CD4-positive, alpha-beta T cell (primary cell): ENCODE measurements around the gene DIP2C. TPM values are rescaled to one million over a fixed set of nuclear protein-coding genes. Genes with fewer than 3 reads are reported as not detected.

ENCODE experiments used
- ATAC-seq: fragments of 200-7000 bp; cut with Tn5 transposase; one replicate; pipeline ENCODE4 v1.10.0; 2022; ENCODE audit warnings: mild to moderate bottlenecking; ENCODE audit not compliant: poor library complexity
- CTCF ChIA-PET: fragments of 350-600 bp; sonication (Branson Sonifier 250); formaldehyde crosslinking; loops from one replicate; lab custom pipeline; 2021; ENCODE audit warnings: antibody characterized with exemption, inconsistent platforms; lab: Charles Lee
- POLR2A ChIA-PET: fragments of 350-600 bp; sonication (Branson Sonifier 250); formaldehyde crosslinking; loops from one replicate; lab custom pipeline; 2021; ENCODE audit warnings: antibody characterized with exemption, inconsistent platforms; lab: Charles Lee
- DNase-seq, 14 experiments: peaks; one replicate each; pipeline ENCODE4 v3.0.0-alpha.2; 2013 to 2020; ENCODE audit warnings: mixed read lengths in 2 of 14
- H3K27ac ChIP-seq, 2 donors: one replicate each; pipeline versions ENCODE4 v1.5.1 to v1.7.0; 2013; ENCODE audit warnings: low read length in 2 of 2, low read depth in 1 of 2, mild to moderate bottlenecking in 1 of 2
- H3K27me3 ChIP-seq, 2 experiments: 1 replicate in 1 of 2; 2 replicates in 1 of 2; pipeline versions ENCODE4 v1.6.1 to v1.7.0; 2013; ENCODE audit warnings: low read length in 2 of 2, control low read depth in 1 of 2, mild to moderate bottlenecking in 1 of 2, moderate library complexity in 1 of 2; ENCODE audit not compliant: insufficient read depth in 2 of 2, control insufficient read depth in 1 of 2
- H3K36me3 ChIP-seq: one replicate; pipeline ENCODE4 v1.6.1; 2013; ENCODE audit warnings: low read length, control low read depth; ENCODE audit not compliant: insufficient read depth
- H3K4me1 ChIP-seq: one replicate; pipeline ENCODE4 v1.6.1; 2013; ENCODE audit warnings: low read length, control low read depth; ENCODE audit not compliant: insufficient read depth
- H3K4me3 ChIP-seq: one replicate; pipeline ENCODE4 v1.5.1; 2013; ENCODE audit warnings: mild to moderate bottlenecking, low read length, moderate library complexity
- H3K9me3 ChIP-seq, 2 experiments: 1 replicate in 1 of 2; 2 replicates in 1 of 2; pipeline versions ENCODE4 v1.6.1 to v1.7.0; 2013; ENCODE audit warnings: low read length in 2 of 2, mild to moderate bottlenecking in 2 of 2, control low read depth in 1 of 2, moderate library complexity in 1 of 2; ENCODE audit not compliant: control insufficient read depth in 1 of 2, insufficient read depth in 1 of 2
- H3K27ac Mint-ChIP-seq: one replicate; pipeline ENCODE4 v1.8.0; 2020; ENCODE audit warnings: mixed read lengths
- H3K27me3 Mint-ChIP-seq: one replicate; pipeline ENCODE4 v1.8.0; 2021; ENCODE audit warnings: mixed read lengths
- H3K36me3 Mint-ChIP-seq: one replicate; pipeline ENCODE4 v1.8.0; 2021; ENCODE audit warnings: low read depth, mixed read lengths
- H3K4me1 Mint-ChIP-seq: one replicate; pipeline ENCODE4 v1.8.0; 2021; ENCODE audit warnings: low read depth, mixed read lengths
- H3K4me3 Mint-ChIP-seq: one replicate; pipeline ENCODE4 v1.8.0; 2020; ENCODE audit warnings: mild to moderate bottlenecking, mixed read lengths
- H3K9me3 Mint-ChIP-seq: one replicate; pipeline ENCODE4 v1.8.0; 2020; ENCODE audit warnings: mixed read lengths
- intact Hi-C, 2 experiments: fragments of 100-400 bp; cut with DNase I in 1 of 2; cut with micrococcal nuclease in 1 of 2; formaldehyde crosslinking; loops; one replicate each; pipeline versions ENCODE4 v1.15.1 to v1.9.0; 2023 to 2025; cut with DNase I, micrococcal nuclease
- total RNA-seq, 174 experiments: library from RNA in 2 of 174; stranded (reverse) in 2 of 174; gene quantifications; one replicate each; pipeline ENCODE4 v1.2.3 and lab custom pipeline; 2021 to 2026
- TF ChIP-seq, protein P1 (sequence below): fragments of 200-600 bp; IDR thresholded peaks from one replicate; pipeline ENCODE4 v1.8.0; 2022; ENCODE audit warnings: antibody characterized with exemption, mild to moderate bottlenecking

The DIP2C gene
- total RNA-seq, 2 experiments from 2014 or later, result 4.1 TPM

DNA sequence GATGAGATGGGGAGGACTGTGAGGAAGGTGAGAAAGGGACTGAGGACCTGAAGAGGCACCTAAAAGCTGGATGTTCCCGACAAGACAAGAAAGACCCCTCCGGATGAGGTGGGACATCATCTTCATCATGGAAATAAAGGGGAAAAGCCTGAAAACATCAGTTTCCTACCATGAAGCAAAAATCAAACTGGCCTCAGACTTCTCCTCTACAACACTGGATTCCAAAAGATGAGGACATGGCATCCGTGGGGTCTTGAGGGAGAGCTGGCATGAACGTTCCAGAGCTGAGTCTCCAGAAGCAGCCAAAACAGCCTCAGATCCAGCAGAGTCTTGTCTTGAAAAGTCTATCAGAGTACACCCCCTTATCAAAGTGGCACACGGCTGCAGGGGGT is 44.5 kb downstream of the DIP2C start:
- no peaks in the 10 kb centered on the region for H3K27me3 ChIP-seq
- Mint-ChIP-seq H3K27me3 (no peaks in the 10 kb centered on the region), H3K36me3 (no peaks in the 10 kb centered on the region), H3K4me1 (no peaks in the 10 kb centered on the region), H3K4me3 (no peak overlapping the region), H3K27ac (no peak overlapping the region), H3K9me3 (no peaks in the 10 kb centered on the region)
- ChIA-PET CTCF (no interaction called here), POLR2A (no interaction called here)
- DNase-seq (no peak), ATAC-seq (no peak)
- H3K4me3 ChIP-seq, result no peak overlapping the region
- intact Hi-C loops, result no loop called here
- H3K36me3 ChIP-seq, result no peaks in the 10 kb centered on the region
- peaks cover 0 to 20% of the 10 kb centered on the region in 2 experiments for H3K9me3 ChIP-seq
- TF ChIP-seq, protein P1, sequence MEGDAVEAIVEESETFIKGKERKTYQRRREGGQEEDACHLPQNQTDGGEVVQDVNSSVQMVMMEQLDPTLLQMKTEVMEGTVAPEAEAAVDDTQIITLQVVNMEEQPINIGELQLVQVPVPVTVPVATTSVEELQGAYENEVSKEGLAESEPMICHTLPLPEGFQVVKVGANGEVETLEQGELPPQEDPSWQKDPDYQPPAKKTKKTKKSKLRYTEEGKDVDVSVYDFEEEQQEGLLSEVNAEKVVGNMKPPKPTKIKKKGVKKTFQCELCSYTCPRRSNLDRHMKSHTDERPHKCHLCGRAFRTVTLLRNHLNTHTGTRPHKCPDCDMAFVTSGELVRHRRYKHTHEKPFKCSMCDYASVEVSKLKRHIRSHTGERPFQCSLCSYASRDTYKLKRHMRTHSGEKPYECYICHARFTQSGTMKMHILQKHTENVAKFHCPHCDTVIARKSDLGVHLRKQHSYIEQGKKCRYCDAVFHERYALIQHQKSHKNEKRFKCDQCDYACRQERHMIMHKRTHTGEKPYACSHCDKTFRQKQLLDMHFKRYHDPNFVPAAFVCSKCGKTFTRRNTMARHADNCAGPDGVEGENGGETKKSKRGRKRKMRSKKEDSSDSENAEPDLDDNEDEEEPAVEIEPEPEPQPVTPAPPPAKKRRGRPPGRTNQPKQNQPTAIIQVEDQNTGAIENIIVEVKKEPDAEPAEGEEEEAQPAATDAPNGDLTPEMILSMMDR, result no peak
- H3K27ac ChIP-seq, result no peak overlapping the region
- no peaks in the 10 kb centered on the region for H3K4me1 ChIP-seq

DNA sequence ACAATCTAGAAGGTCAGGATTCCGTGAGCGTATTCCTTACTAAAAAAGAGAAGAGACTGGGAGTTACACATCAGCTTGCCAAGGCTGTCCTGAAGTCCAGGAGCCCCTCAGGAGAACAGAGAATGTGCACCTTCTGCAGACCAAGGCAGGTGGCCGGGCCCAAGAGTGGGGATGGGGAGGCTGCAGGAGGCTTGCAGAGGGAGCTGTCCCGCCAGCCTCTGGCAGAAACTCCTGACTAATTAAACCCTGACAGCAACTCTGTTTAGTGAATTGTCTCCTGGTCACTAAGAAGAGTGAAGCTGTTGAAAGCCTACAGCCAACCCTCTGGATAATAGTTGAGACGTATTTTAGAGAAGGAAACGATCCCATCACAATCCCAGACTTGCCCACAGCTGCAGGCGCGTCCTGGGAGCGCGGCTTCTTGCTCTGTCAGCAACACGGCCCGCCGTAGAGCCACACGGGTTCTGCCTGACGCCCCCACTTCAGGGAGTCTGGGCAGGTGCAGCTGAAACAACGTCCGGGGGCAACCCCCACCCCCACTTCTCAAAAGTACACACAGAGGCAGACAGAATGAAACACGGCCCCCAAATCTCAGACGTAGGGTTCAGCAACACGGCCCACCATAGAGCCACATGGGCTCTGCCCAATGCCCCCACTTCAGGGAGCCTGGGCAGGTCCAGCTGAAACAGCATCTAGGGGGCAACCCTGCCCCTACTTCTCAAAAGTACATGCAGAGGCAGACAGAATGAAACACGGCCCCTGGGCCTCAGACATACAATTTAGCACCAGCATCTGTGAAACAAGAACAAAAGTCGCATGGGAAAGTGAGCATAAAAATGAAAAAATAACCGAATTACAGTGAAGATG is 45.2 kb downstream of the DIP2C start:
- peaks cover 0 to 22% of the 10 kb centered on the region in 2 experiments for H3K9me3 ChIP-seq
- H3K36me3 Mint-ChIP-seq, result no peaks in the 10 kb centered on the region
- no peaks in the 10 kb centered on the region for H3K36me3 ChIP-seq
- TF ChIP-seq, protein P1, result no peak
- no peak overlapping the region for H3K27ac ChIP-seq
- DNase-seq (no peak), ATAC-seq (no peak)
- POLR2A ChIA-PET, result no interaction called here
- intact Hi-C loops, result no loop called here
- CTCF ChIA-PET, result no interaction called here
- H3K4me3 ChIP-seq, result no peak overlapping the region
- H3K27me3 ChIP-seq, result no peaks in the 10 kb centered on the region
- no peaks in the 10 kb centered on the region for H3K4me1 ChIP-seq
- no peaks in the 10 kb centered on the region for H3K4me1 Mint-ChIP-seq
- H3K27me3 Mint-ChIP-seq, result no peaks in the 10 kb centered on the region
- H3K9me3 Mint-ChIP-seq, result no peaks in the 10 kb centered on the region
- no peak overlapping the region for H3K27ac Mint-ChIP-seq
- H3K4me3 Mint-ChIP-seq, result no peak overlapping the region

DNA sequence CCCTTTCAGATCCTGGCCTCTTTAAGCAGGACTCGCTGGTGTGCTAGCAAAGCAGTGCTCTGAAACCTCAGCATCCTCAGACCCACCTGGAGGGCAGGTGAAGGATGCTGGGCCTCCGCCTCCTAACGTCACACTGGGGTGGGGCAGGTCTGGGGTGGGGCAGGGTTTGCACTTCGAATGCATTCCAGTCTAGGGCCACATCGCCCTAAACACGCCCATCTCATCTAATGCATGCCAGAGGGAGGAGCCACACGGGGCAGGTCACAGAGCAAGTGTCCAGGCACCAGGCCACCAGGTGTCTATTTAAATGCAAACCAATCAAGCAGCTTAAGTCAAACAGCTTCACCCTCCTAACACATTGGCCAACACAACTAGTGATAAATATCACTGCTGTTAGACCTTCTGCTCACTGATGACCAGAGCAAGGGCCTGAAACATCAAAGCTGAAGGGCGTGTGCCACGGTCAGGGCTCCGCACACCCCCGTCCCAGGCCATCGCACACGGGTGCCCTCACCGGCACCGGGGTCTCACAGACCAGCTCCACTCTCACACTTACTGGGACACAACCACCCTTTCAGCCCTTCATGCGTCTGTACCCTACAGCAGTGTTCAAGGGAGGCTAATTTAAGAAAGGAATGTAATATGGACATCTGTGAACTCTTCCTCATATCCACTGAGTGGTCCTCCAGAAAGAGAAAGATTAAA is 47.1 kb downstream of the DIP2C start:
- ChIA-PET POLR2A (no interaction called here), CTCF (no interaction called here)
- Mint-ChIP-seq H3K36me3 (no peaks in the 10 kb centered on the region), H3K9me3 (no peaks in the 10 kb centered on the region), H3K4me3 (no peak overlapping the region), H3K27me3 (peaks cover 6% of the 10 kb centered on the region), H3K4me1 (no peaks in the 10 kb centered on the region), H3K27ac (no peak overlapping the region)
- H3K4me3 ChIP-seq, result no peak overlapping the region
- intact Hi-C loops, result no loop called here
- ATAC-seq, result no peak
- TF ChIP-seq, protein P1, result no peak
- H3K9me3 ChIP-seq, result peaks cover 0 to 27% of the 10 kb centered on the region in 2 experiments
- DNase-seq, result no peak
- H3K36me3 ChIP-seq, result no peaks in the 10 kb centered on the region
- H3K27ac ChIP-seq, result no peak overlapping the region
- no peaks in the 10 kb centered on the region for H3K27me3 ChIP-seq
- H3K4me1 ChIP-seq, result no peaks in the 10 kb centered on the region
